H1 (cell line): ENCODE measurements around the gene GLE1. TPM values are rescaled to one million over a fixed set of nuclear protein-coding genes. Genes with fewer than 3 reads are reported as not detected.

Experiments used
- CTCF ChIA-PET: fragments of 300-600 bp; sonication (Branson Sonifier 250); formaldehyde crosslinking; loops from one replicate; lab custom pipeline; 2021; ENCODE audit not compliant: partially characterized antibody; lab: Charles Lee
- POLR2A ChIA-PET: fragments of 300-600 bp; sonication (Branson Sonifier 250); formaldehyde crosslinking; loops from one replicate; lab custom pipeline; 2021; ENCODE audit warnings: inconsistent platforms; ENCODE audit not compliant: partially characterized antibody; lab: Charles Lee
- DNase-seq, 2 experiments: peaks; one replicate each; pipeline versions ENCODE4 v3.0.0 to v3.0.0-alpha.2; 2010 to 2022; ENCODE audit warnings: low spot score in 2 of 2, low read depth in 1 of 2, mixed read lengths in 1 of 2
- FAIRE-seq: peaks from 2 replicates; lab custom pipeline; 2011; peaks lifted over from hg19 to GRCh38; lab: Jason Lieb, UNC
- H2AFZ ChIP-seq: 2 replicates; pipeline ENCODE4 v1.8.1; 2012; ENCODE audit warnings: low read length, inconsistent platforms
- H2AK5ac ChIP-seq: 2 replicates; pipeline ENCODE4 v1.6.1; 2013; ENCODE audit warnings: low read depth, low read length
- H2BK120ac ChIP-seq: replicated peaks from 2 replicates; pipeline ENCODE3; 2013; ENCODE audit warnings: low read depth, low read length, inconsistent platforms
- H2BK12ac ChIP-seq: 2 replicates; pipeline ENCODE4 v1.6.1; 2013; ENCODE audit warnings: low read depth, low read length
- H2BK15ac ChIP-seq: 2 replicates; pipeline ENCODE4 v1.6.1; 2013; ENCODE audit warnings: low read length
- H2BK20ac ChIP-seq: 2 replicates; pipeline ENCODE4 v1.6.1; 2013; ENCODE audit warnings: low read length
- H2BK5ac ChIP-seq: 2 replicates; pipeline ENCODE4 v1.6.1; 2013; ENCODE audit warnings: low read depth, low read length
- H3K14ac ChIP-seq: 2 replicates; pipeline ENCODE4 v1.6.1; 2013; ENCODE audit warnings: inconsistent platforms; ENCODE audit not compliant: insufficient read length
- H3K18ac ChIP-seq: 2 replicates; pipeline ENCODE4 v1.6.1; 2013; ENCODE audit warnings: low read length; ENCODE audit errors: extremely low read depth
- H3K23ac ChIP-seq: 2 replicates; pipeline ENCODE4 v1.6.1; 2013; ENCODE audit warnings: inconsistent platforms; ENCODE audit not compliant: insufficient read length
- H3K23me2 ChIP-seq: 2 replicates; pipeline ENCODE4 v1.6.1; 2013; ENCODE audit warnings: low read depth, low read length
- H3K27ac ChIP-seq: 2 replicates; pipeline ENCODE4 v1.6.1; 2011; ENCODE audit warnings: low read depth, low read length, inconsistent platforms
- H3K27me3 ChIP-seq, 4 experiments: replicated peaks in 1 of 4; 1 replicate in 1 of 4; 2 replicates in 3 of 4; pipeline versions ENCODE4 v1.6.1 to v1.8.1; 2011 to 2013; ENCODE audit warnings: low read length in 3 of 4, mild to moderate bottlenecking in 3 of 4, inconsistent platforms in 2 of 4, mixed read lengths in 2 of 4, moderate library complexity in 1 of 4; ENCODE audit not compliant: control insufficient read depth in 3 of 4, insufficient read depth in 3 of 4; ENCODE audit errors: extremely low read depth in 1 of 4
- H3K36me3 ChIP-seq, 4 experiments: 2 replicates each; pipeline versions ENCODE4 v1.6.1 to v1.8.1; 2011 to 2013; ENCODE audit warnings: mild to moderate bottlenecking in 4 of 4, low read length in 3 of 4, moderate library complexity in 2 of 4, control low read depth in 1 of 4, inconsistent platforms in 1 of 4; ENCODE audit not compliant: insufficient read depth in 4 of 4, control insufficient read depth in 2 of 4
- H3K4ac ChIP-seq: replicated peaks from 2 replicates; pipeline ENCODE3; 2013; ENCODE audit warnings: low read length, low read depth, mixed read lengths, inconsistent platforms; ENCODE audit not compliant: insufficient read length
- H3K4me1 ChIP-seq, 4 experiments: replicated peaks in 1 of 4; 1 replicate in 1 of 4; 2 replicates in 3 of 4; pipeline versions ENCODE4 v1.6.1 to v1.8.1; 2011 to 2013; ENCODE audit warnings: low read length in 3 of 4, inconsistent platforms in 2 of 4, mixed read lengths in 1 of 4; ENCODE audit not compliant: insufficient read depth in 4 of 4, control insufficient read depth in 3 of 4
- H3K4me2 ChIP-seq, 2 experiments: 2 replicates each; pipeline versions ENCODE4 v1.6.1 to v1.8.1; 2011 to 2013; ENCODE audit warnings: low read depth in 2 of 2, low read length in 2 of 2, control low read depth in 1 of 2, inconsistent platforms in 1 of 2, mild to moderate bottlenecking in 1 of 2; ENCODE audit not compliant: insufficient read depth in 1 of 2
- H3K4me3 ChIP-seq, 4 experiments: fragments of 200-600, 300-600 bp in 1 of 4; sonication (generic), shearing (Covaris generic), sonication (Bioruptor Twin) in 1 of 4; 2 replicates each; pipeline versions ENCODE4 v1.5.1 to v1.8.1; 2011 to 2016; ENCODE audit warnings: low read length in 4 of 4, low read depth in 3 of 4, control low read depth in 2 of 4, inconsistent platforms in 2 of 4, mild to moderate bottlenecking in 2 of 4, mixed read lengths in 1 of 4, moderate library complexity in 1 of 4; ENCODE audit not compliant: insufficient read depth in 2 of 4; ENCODE audit errors: extremely low read depth in 1 of 4
- H3K56ac ChIP-seq: replicated peaks from 2 replicates; pipeline ENCODE3; 2013; ENCODE audit warnings: low read depth, mild to moderate bottlenecking, mixed read lengths, low read length, inconsistent platforms; ENCODE audit not compliant: insufficient read length
- H3K79me1 ChIP-seq: 2 replicates; pipeline ENCODE4 v1.6.1; 2013; ENCODE audit warnings: low read depth, low read length, control low read depth
- H3K79me2 ChIP-seq, 2 experiments: 2 replicates each; pipeline versions ENCODE4 v1.6.1 to v1.8.1; 2012 to 2013; ENCODE audit warnings: low read length in 2 of 2, mild to moderate bottlenecking in 2 of 2, inconsistent platforms in 1 of 2; ENCODE audit not compliant: insufficient read depth in 2 of 2, control insufficient read depth in 1 of 2
- H3K9ac ChIP-seq, 4 experiments: replicated peaks in 1 of 4; 1 replicate in 1 of 4; 2 replicates in 3 of 4; pipeline versions ENCODE4 v1.6.1 to v1.8.1; 2011 to 2013; ENCODE audit warnings: low read depth in 3 of 4, low read length in 3 of 4, control low read depth in 2 of 4, mild to moderate bottlenecking in 2 of 4, moderate library complexity in 2 of 4, inconsistent platforms in 1 of 4; ENCODE audit errors: extremely low read depth in 1 of 4
- H3K9me3 ChIP-seq, 2 experiments: 2 replicates each; pipeline versions ENCODE4 v1.6.1 to v1.8.1; 2012 to 2013; ENCODE audit warnings: mild to moderate bottlenecking in 2 of 2, moderate library complexity in 2 of 2, control low read depth in 1 of 2, inconsistent platforms in 1 of 2, low read depth in 1 of 2, low read length in 1 of 2, mixed read lengths in 1 of 2; ENCODE audit not compliant: insufficient read depth in 2 of 2
- H4K20me1 ChIP-seq, 2 experiments: replicated peaks in 1 of 2; 2 replicates each; pipeline versions ENCODE3 to v1.8.1; 2011 to 2013; ENCODE audit warnings: inconsistent platforms in 2 of 2, low read length in 2 of 2, mild to moderate bottlenecking in 1 of 2; ENCODE audit not compliant: insufficient read depth in 2 of 2, control insufficient read depth in 1 of 2
- H4K5ac ChIP-seq: 2 replicates; pipeline ENCODE4 v1.6.1; 2013; ENCODE audit warnings: low read length, low read depth, mixed read lengths, inconsistent platforms; ENCODE audit not compliant: insufficient read length
- H4K8ac ChIP-seq: 2 replicates; pipeline ENCODE4 v1.8.0; 2013; ENCODE audit warnings: mild to moderate bottlenecking, moderate library complexity, low read length, inconsistent platforms; ENCODE audit not compliant: insufficient read depth; ENCODE audit errors: extremely low read depth
- H4K91ac ChIP-seq: replicated peaks from 2 replicates; pipeline ENCODE3; 2013; ENCODE audit warnings: low read length, mixed read lengths, inconsistent platforms; ENCODE audit not compliant: insufficient read length
- ASH2L ChIP-seq: fragments of 200-600, 300-600 bp; sonication (generic); IDR thresholded peaks from one replicate; pipeline ENCODE4 v1.7.1; 2017; ENCODE audit warnings: low read length
- CEBPB ChIP-seq: IDR thresholded peaks from 2 replicates; pipeline ENCODE4 v1.6.1; 2012; ENCODE audit warnings: low read depth, low read length
- CHD1 ChIP-seq: IDR thresholded peaks from 2 replicates; pipeline ENCODE4 v1.6.1; 2012; ENCODE audit warnings: low read depth, low read length, improper control_type of control experiment
- CTCF ChIP-seq, 3 experiments: IDR thresholded peaks; 1 replicate in 2 of 3; 2 replicates in 1 of 3; pipeline versions ENCODE4 v1.5.1 to v1.6.1; 2011; ENCODE audit warnings: low read length in 3 of 3, mild to moderate bottlenecking in 3 of 3, inconsistent platforms in 2 of 3, low read depth in 1 of 3, moderate library complexity in 1 of 3; ENCODE audit not compliant: insufficient read depth in 1 of 3; ENCODE audit errors: control extremely low read depth in 1 of 3
- GABPA ChIP-seq: IDR thresholded peaks from 2 replicates; pipeline ENCODE4 v1.6.1; 2011; ENCODE audit warnings: mild to moderate bottlenecking, low read length, moderate library complexity, borderline replicate concordance; ENCODE audit not compliant: insufficient read depth
- KDM1A ChIP-seq: fragments of 200-600, 300-600 bp; sonication (generic); IDR thresholded peaks from 2 replicates; pipeline ENCODE4 v1.7.1; 2016; ENCODE audit warnings: mild to moderate bottlenecking, low read length, borderline replicate concordance
- MAFK ChIP-seq: IDR thresholded peaks from 2 replicates; pipeline ENCODE4 v1.6.1; 2012; ENCODE audit warnings: low read depth, mild to moderate bottlenecking, improper control_type of control experiment, low read length
- MAX ChIP-seq: IDR thresholded peaks from 2 replicates; pipeline ENCODE4 v1.6.1; 2012; ENCODE audit warnings: inconsistent platforms
- POU5F1 ChIP-seq: IDR thresholded peaks from 2 replicates; pipeline ENCODE4 v1.6.1; 2011; ENCODE audit warnings: low read depth, mild to moderate bottlenecking, low read length, moderate library complexity
- SP1 ChIP-seq: IDR thresholded peaks from 2 replicates; pipeline ENCODE4 v1.6.1; 2011; ENCODE audit warnings: low read depth, low read length
- WGBS, 2 experiments: shearing (Covaris generic) in 1 of 2; methylation state at CpG; one replicate each; pipeline versions ENCODE4 v1.1.6 to v1.1.7; 2013 to 2015; ENCODE audit warnings: low lambda C conversion rate in 2 of 2, mixed read lengths in 2 of 2, inconsistent platforms in 1 of 2, low coverage in 1 of 2, missing lambda C conversion rate in 1 of 2; ENCODE audit not compliant: insufficient replicate concordance in 2 of 2, insufficient coverage in 1 of 2, insufficient read length in 1 of 2; ENCODE audit errors: extremely low coverage in 1 of 2, missing lambda C conversion rate in 1 of 2; 5-methylcytosine and 5-hydroxymethylcytosine counted together
- polyA plus RNA-seq, 7 experiments: library from polyadenylated mRNA; depleted of rRNA in 3 of 7; stranded (reverse) in 5 of 7; unstranded in 2 of 7; fragments of >200 nt in 5 of 7; fragments of 200-250 nt in 2 of 7; gene quantifications; 1 replicate in 5 of 7; 2 replicates in 1 of 7; 4 replicates in 1 of 7; pipeline versions ENCODE4 v1.2.1 to v1.2.3, GENCODE V29; 2011 to 2013; ENCODE audit warnings: missing spikeins in 2 of 7, mixed read lengths in 2 of 7
- total RNA-seq: library from RNA; stranded (reverse); fragmentation: NEBNext Ultra II Directional; extraction: Animal tissue kit (Norgen Biotek cat#: 25700); gene quantifications from 2 replicates; pipeline ENCODE4 v1.2.1, GENCODE V29; 2021

GLE1 gene
- total and polyA plus RNA-seq, 2 of the 8 experiments (the other 6 are each of a cell fraction or from before 2014, with no cell fraction given), result 9.6 to 14.9 TPM

- H3K18ac ChIP-seq, result no peak overlapping the region
- peaks cover 2 to 5% of the 10 kb centered on the region in 2 experiments for H4K20me1 ChIP-seq
- ChIA-PET POLR2A (no interaction called here), CTCF (interaction anchor here (0.7 to 1.0 kb wide), 3 partner anchors 56 to 388 kb away, joined by 3 to 4 read pairs (median 3); no protein-coding TSS in a partner anchor)
- no peaks in the 10 kb centered on the region for H3K27me3 ChIP-seq
- no peak overlapping the region for H4K5ac ChIP-seq
- H2BK12ac ChIP-seq, result no peak overlapping the region
- no peak for TF ChIP-seq MAX
- TF ChIP-seq SP1, result no peak
- TF ChIP-seq CTCF (IDR thresholded peaks at IDR 0.05; ENCODE audit: control extremely low read depth in 1 of 3, insufficient read depth in 1 of 3, low read depth in 1 of 3, low read length in 3 of 3), result no peak
- TF ChIP-seq CHD1, result no peak
- no peak for TF ChIP-seq POU5F1
- TF ChIP-seq MAFK, result no peak
- no peak for TF ChIP-seq KDM1A
- TF ChIP-seq GABPA, result no peak
- no peak for TF ChIP-seq CEBPB
- TF ChIP-seq ASH2L, result no peak
- no peak overlapping the region for H3K14ac ChIP-seq
- 97% methylated on average over 11 of the region's 11 CpGs; no CpG with 5 or more reads in 1 of the 2 experiments for WGBS, 2 experiments
- DNase-seq (no peak), FAIRE-seq (no peak)
- H3K27ac ChIP-seq, result no peak overlapping the region
- no peak overlapping the region for H3K56ac ChIP-seq
- no peak overlapping the region for H2AK5ac ChIP-seq
- H3K4me2 ChIP-seq, result no peak overlapping the region
- H4K8ac ChIP-seq, result no peak overlapping the region
- H3K4ac ChIP-seq, result no peak overlapping the region
- no peak overlapping the region for H2BK5ac ChIP-seq
- H3K36me3 ChIP-seq, result peaks cover 36 to 82% (median 66%) of the 10 kb centered on the region in 4 experiments
- no peak overlapping the region for H3K4me3 ChIP-seq
- no peak overlapping the region for H2BK15ac ChIP-seq
- H2AFZ ChIP-seq, result no peak overlapping the region
- H3K9me3 ChIP-seq, result no peaks in the 10 kb centered on the region
- H3K79me2 ChIP-seq, result no peaks in the 10 kb centered on the region
- no peak overlapping the region for H3K9ac ChIP-seq
- no peaks in the 10 kb centered on the region for H3K4me1 ChIP-seq
- H3K79me1 ChIP-seq, result no peaks in the 10 kb centered on the region
- H3K23ac ChIP-seq, result no peak overlapping the region
- H2BK120ac ChIP-seq, result no peak overlapping the region
- no peak overlapping the region for H2BK20ac ChIP-seq
- no peak overlapping the region for H4K91ac ChIP-seq
- H3K23me2 ChIP-seq, result no peaks in the 10 kb centered on the region
Measured at GRCh38 chr9:128588581-128589233, 84.2 kb downstream of the GLE1 start.
